ENCODE measurements around the gene CHST11. TPM values are rescaled to one million over a fixed set of nuclear protein-coding genes. Genes with fewer than 3 reads are reported as not detected.

Gene CHST11
- polyA plus RNA-seq, 1 donor (not counting 4 experiments of a cell fraction or from before 2014, with no cell fraction given) = 11.9 TPM

GRCh38 chr12:104721039-104721405 lies 264.3 kb downstream of the CHST11 start:
- Histone ChIP-seq H3K9ac (ENCODE audit: control insufficient read depth, extremely low read depth, insufficient read depth, low read length) (no peak overlapping the region), H2AFZ (ENCODE audit: control insufficient read depth, low read length) (no peak overlapping the region), H3K4me3 (ENCODE audit: control insufficient read depth in 2 of 3, extremely low read depth in 1 of 3, insufficient read depth in 2 of 3, low read depth in 1 of 3, low read length in 3 of 3) (no peak overlapping the region), H3K4me1 (ENCODE audit: control insufficient read depth, extremely low read depth, insufficient read depth, low read length) (no peaks in the 10 kb centered on the region), H3K79me2 (ENCODE audit: control insufficient read depth, insufficient read depth, low read length) (peaks cover 2% of the 10 kb centered on the region), H3K9me1 (ENCODE audit: control insufficient read depth, extremely low read depth, insufficient read depth, low read length) (no peaks in the 10 kb centered on the region), H3K36me3 (ENCODE audit: control insufficient read depth in 2 of 2, extremely low read depth in 1 of 2, insufficient read depth in 2 of 2, low read length in 2 of 2) (no peaks in the 10 kb centered on the region), H3K9me3 (ENCODE audit: control insufficient read depth, low read depth, low read length) (no peaks in the 10 kb centered on the region), H3K4me2 (ENCODE audit: control insufficient read depth, extremely low read depth, insufficient read depth, low read depth, low read length) (no peak overlapping the region), H3K27ac (ENCODE audit: control insufficient read depth, insufficient read depth, low read length) (no peak overlapping the region), H3K27me3 (ENCODE audit: control insufficient read depth, extremely low read depth, insufficient read depth, low read length) (no peaks in the 10 kb centered on the region), H4K20me1 (ENCODE audit: control insufficient read depth, extremely low read depth, insufficient read depth, low read length) (no peaks in the 10 kb centered on the region)
- no peak for DNase-seq (ENCODE audit: low read depth, low spot score)
- TF ChIP-seq EZH2 (IDR thresholded peaks at IDR 0.05; ENCODE audit: low read length) = no peak
- TF ChIP-seq, protein P1, sequence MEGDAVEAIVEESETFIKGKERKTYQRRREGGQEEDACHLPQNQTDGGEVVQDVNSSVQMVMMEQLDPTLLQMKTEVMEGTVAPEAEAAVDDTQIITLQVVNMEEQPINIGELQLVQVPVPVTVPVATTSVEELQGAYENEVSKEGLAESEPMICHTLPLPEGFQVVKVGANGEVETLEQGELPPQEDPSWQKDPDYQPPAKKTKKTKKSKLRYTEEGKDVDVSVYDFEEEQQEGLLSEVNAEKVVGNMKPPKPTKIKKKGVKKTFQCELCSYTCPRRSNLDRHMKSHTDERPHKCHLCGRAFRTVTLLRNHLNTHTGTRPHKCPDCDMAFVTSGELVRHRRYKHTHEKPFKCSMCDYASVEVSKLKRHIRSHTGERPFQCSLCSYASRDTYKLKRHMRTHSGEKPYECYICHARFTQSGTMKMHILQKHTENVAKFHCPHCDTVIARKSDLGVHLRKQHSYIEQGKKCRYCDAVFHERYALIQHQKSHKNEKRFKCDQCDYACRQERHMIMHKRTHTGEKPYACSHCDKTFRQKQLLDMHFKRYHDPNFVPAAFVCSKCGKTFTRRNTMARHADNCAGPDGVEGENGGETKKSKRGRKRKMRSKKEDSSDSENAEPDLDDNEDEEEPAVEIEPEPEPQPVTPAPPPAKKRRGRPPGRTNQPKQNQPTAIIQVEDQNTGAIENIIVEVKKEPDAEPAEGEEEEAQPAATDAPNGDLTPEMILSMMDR (optimal IDR thresholded peaks at IDR 0.05 in 1 of 3, IDR thresholded peaks at IDR 0.05 in 1 of 3, conservative IDR thresholded peaks at IDR 0.05 in 1 of 3; ENCODE audit: extremely low read depth in 1 of 3, insufficient read depth in 2 of 3, low read length in 3 of 3) = no peak
- dilution Hi-C loops (cut with MboI; ENCODE audit: extremely low pct_ligation_motif_present, low sequenced_read_pairs) = no loop called here
- no peak for FAIRE-seq

DNA sequence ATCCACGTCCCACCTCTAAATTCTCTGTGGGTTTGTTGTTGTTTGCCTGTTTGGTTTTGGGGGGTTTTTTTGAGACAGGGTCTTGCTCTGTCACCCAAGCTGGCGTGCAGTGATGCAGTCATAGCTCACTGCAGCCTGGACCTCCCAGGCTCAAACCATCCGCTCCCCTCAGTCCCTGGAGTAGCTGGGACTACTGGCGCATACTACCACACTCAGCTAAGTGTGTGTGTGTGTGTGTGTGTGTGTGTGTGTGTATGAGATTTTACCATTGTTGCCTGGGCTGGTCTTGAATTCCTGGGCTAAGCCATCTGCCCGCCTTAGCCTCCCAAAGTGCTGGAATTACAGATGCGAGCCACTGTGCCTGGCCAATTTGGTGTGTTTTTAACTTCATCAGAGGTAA lies 265.2 kb downstream of the CHST11 start:
- Histone ChIP-seq H3K4me2 (ENCODE audit: control insufficient read depth, extremely low read depth, insufficient read depth, low read depth, low read length) (no peak overlapping the region), H3K4me3 (ENCODE audit: control insufficient read depth in 2 of 3, extremely low read depth in 1 of 3, insufficient read depth in 2 of 3, low read depth in 1 of 3, low read length in 3 of 3) (no peak overlapping the region), H3K27ac (ENCODE audit: control insufficient read depth, insufficient read depth, low read length) (no peak overlapping the region), H3K79me2 (ENCODE audit: control insufficient read depth, insufficient read depth, low read length) (no peaks in the 10 kb centered on the region), H2AFZ (ENCODE audit: control insufficient read depth, low read length) (no peak overlapping the region), H3K27me3 (ENCODE audit: control insufficient read depth, extremely low read depth, insufficient read depth, low read length) (no peaks in the 10 kb centered on the region), H3K9me1 (ENCODE audit: control insufficient read depth, extremely low read depth, insufficient read depth, low read length) (no peaks in the 10 kb centered on the region), H3K9me3 (ENCODE audit: control insufficient read depth, low read depth, low read length) (no peaks in the 10 kb centered on the region), H3K9ac (ENCODE audit: control insufficient read depth, extremely low read depth, insufficient read depth, low read length) (no peak overlapping the region), H4K20me1 (ENCODE audit: control insufficient read depth, extremely low read depth, insufficient read depth, low read length) (no peaks in the 10 kb centered on the region), H3K36me3 (ENCODE audit: control insufficient read depth in 2 of 2, extremely low read depth in 1 of 2, insufficient read depth in 2 of 2, low read length in 2 of 2) (no peaks in the 10 kb centered on the region), H3K4me1 (ENCODE audit: control insufficient read depth, extremely low read depth, insufficient read depth, low read length) (no peaks in the 10 kb centered on the region)
- FAIRE-seq = no peak
- dilution Hi-C loops (cut with MboI; ENCODE audit: extremely low pct_ligation_motif_present, low sequenced_read_pairs) = no loop called here
- no peak for DNase-seq (ENCODE audit: low read depth, low spot score)
- TF ChIP-seq, protein P1 (optimal IDR thresholded peaks at IDR 0.05 in 1 of 3, IDR thresholded peaks at IDR 0.05 in 1 of 3, conservative IDR thresholded peaks at IDR 0.05 in 1 of 3; ENCODE audit: extremely low read depth in 1 of 3, insufficient read depth in 2 of 3, low read length in 3 of 3) = no peak
- no peak for TF ChIP-seq EZH2 (IDR thresholded peaks at IDR 0.05; ENCODE audit: low read length)
